ENCODE measurements around the gene EFCAB8. TPM values are rescaled to one million over a fixed set of nuclear protein-coding genes. Genes with fewer than 3 reads are reported as not detected.

The EFCAB8 gene
- total and polyA plus RNA-seq, 3 experiments from 2014 or later, result 0.35 to 0.69 TPM; not detected in 1

GRCh38 chr20:32909451-32909850, 50.7 kb downstream of the EFCAB8 start:
- peaks cover 0 to 17% (median 0%) of the 10 kb centered on the region in 3 donors for H3K4me1 Mint-ChIP-seq
- Histone ChIP-seq H3K27me3 (ENCODE audit: insufficient read depth, low read length, poor library complexity, severe bottlenecking) (no peaks in the 10 kb centered on the region), H3K9me3 (ENCODE audit: low read length) (no peaks in the 10 kb centered on the region), H3K27ac (ENCODE audit: low read depth, low read length) (no peak overlapping the region), H3K4me1 (ENCODE audit: insufficient read depth, low read length) (peaks cover 15% of the 10 kb centered on the region), H3K36me3 (ENCODE audit: insufficient read depth, low read length) (no peaks in the 10 kb centered on the region), H3K4me3 (ENCODE audit: low read length) (no peak overlapping the region)
- no peak overlapping the region for H3K4me3 Mint-ChIP-seq
- peaks cover 0 to 4% (median 3%) of the 10 kb centered on the region in 3 donors for H3K36me3 Mint-ChIP-seq
- ChIA-PET CTCF (interaction anchor here (2.3 kb wide), 1 partner anchor 8 kb away, joined by 6 read pairs; no protein-coding TSS in a partner anchor), POLR2A (interaction anchor here (0.5 kb wide), 1 partner anchor 459 kb away, joined by 6 read pairs; no protein-coding TSS in a partner anchor)
- DNase-seq, result peak in 1 of 5 donors; percentile 4
- H3K27me3 Mint-ChIP-seq, result no peaks in the 10 kb centered on the region
- peak overlapping the region in 3 of 8 donors; percentile 3 to 89 (median 36) for H3K27ac Mint-ChIP-seq
- H3K9me3 Mint-ChIP-seq, result peaks cover 0 to 3% (median 1%) of the 10 kb centered on the region in 5 donors

DNA sequence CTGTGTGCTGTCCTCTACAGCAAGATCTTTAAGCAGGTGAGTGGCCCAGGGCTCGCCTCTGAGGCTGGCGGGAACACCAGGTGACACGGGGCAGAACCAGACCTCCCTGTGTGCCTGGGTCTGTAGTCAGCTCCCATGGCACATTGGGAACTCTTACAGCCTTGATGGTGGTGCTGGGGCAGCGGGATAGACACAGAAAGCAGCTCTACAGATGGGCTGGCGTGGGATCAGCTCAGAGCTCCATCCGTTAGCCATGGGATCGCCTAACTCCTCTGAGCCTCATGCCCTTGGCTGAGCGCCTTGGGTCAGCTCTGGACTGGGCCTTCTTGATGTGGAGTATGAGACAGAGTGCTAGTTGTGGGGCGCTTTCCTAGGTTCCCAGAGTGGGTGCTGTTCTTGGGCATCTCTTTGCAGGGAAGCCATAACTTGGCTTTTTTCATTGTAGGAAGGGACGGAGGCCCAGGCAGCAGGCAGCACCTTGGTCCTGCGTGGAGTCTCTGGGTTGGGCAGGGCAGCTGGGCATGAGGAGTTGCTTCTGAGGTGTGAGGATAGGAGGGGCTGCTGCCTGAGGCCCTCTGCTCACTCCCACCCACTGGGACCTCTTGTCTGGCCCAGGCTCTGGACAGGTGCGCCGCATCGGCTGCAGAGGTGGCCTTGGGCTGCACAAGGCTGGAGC, 51.3 kb downstream of the EFCAB8 start:
- CTCF ChIA-PET, result interaction anchor here (2.3 kb wide), 1 partner anchor 9 kb away, joined by 6 read pairs; no protein-coding TSS in a partner anchor
- no peaks in the 10 kb centered on the region for H3K9me3 ChIP-seq (ENCODE audit: low read length)
- H3K27ac ChIP-seq (ENCODE audit: low read depth, low read length), result no peak overlapping the region
- H3K36me3 ChIP-seq (ENCODE audit: insufficient read depth, low read length), result no peaks in the 10 kb centered on the region
- H3K36me3 Mint-ChIP-seq, result peaks cover under 1 to 7% (median 5%) of the 10 kb centered on the region in 3 donors
- POLR2A ChIA-PET, result interaction anchor here (0.5 kb wide), 1 partner anchor 458 kb away, joined by 6 read pairs; no protein-coding TSS in a partner anchor
- H3K4me1 Mint-ChIP-seq, result peaks cover 0 to 17% (median 0%) of the 10 kb centered on the region in 3 donors
- H3K4me1 ChIP-seq (ENCODE audit: insufficient read depth, low read length), result peaks cover 12% of the 10 kb centered on the region
- H3K27me3 ChIP-seq (ENCODE audit: insufficient read depth, low read length, poor library complexity, severe bottlenecking), result no peaks in the 10 kb centered on the region
- no peak overlapping the region for H3K4me3 Mint-ChIP-seq
- DNase-seq, result peak in 1 of 5 donors; percentile 30
- no peaks in the 10 kb centered on the region for H3K27me3 Mint-ChIP-seq
- no peak overlapping the region for H3K4me3 ChIP-seq (ENCODE audit: low read length)
- peaks cover under 1 to 7% (median 3%) of the 10 kb centered on the region in 5 donors for H3K9me3 Mint-ChIP-seq
- peak overlapping the region in 3 of 8 donors; percentile 42 to 89 (median 80) for H3K27ac Mint-ChIP-seq

DNA sequence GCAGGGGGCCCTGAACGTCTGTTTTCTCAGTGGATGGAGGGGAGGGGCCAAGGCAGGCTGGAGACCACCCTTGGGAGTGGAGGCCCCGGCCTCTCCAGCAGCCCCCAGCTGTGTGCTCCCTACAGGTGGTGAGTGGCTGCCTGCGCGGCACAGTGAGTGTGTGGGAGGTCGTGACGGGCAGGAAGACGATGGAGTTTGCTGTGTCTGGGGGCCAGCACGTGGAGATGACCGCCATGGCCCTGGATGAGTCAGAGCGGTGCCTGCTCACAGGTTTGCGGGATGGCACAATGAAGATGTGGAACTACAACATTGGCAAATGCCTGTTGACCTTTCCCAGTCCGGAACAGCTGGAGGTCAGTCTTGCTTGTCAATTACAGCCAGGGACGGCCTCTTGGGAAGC, 52.6 kb downstream of the EFCAB8 start:
- ChIA-PET CTCF (interaction anchor here (1.7 to 2.3 kb wide), 2 partner anchors 10 to 94 kb away, joined by 5 to 6 read pairs; partner anchors contain the start of gene SUN5), POLR2A (no interaction called here)

DNA sequence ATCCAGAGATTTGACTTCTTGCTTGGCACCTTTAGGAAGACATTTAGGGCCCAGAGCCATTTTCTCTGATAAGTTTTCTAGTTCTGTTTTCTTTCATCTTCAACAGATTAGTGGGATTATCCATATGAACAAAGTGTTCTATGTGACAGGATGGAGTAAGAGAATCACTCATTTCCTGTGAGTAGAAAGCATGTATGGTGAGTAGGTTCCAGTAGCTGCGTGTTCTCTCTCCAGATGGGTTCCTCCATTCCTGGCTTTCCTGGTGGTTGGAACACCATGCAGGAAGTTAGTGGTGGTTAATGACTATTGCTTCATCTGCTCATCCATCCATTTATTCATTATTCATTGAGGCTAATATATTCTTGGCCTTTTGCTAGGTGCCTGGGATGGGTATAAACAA, 54.0 kb downstream of the EFCAB8 start:
- POLR2A ChIA-PET, result no interaction called here
- Histone ChIP-seq H3K27me3 (ENCODE audit: insufficient read depth, low read length, poor library complexity, severe bottlenecking) (no peaks in the 10 kb centered on the region), H3K9me3 (ENCODE audit: low read length) (no peaks in the 10 kb centered on the region), H3K36me3 (ENCODE audit: insufficient read depth, low read length) (no peaks in the 10 kb centered on the region), H3K4me1 (ENCODE audit: insufficient read depth, low read length) (no peaks in the 10 kb centered on the region), H3K4me3 (ENCODE audit: low read length) (no peak overlapping the region), H3K27ac (ENCODE audit: low read depth, low read length) (no peak overlapping the region)
- DNase-seq, result no peak
- H3K9me3 Mint-ChIP-seq, result peaks cover 10 to 24% (median 19%) of the 10 kb centered on the region in 5 donors
- CTCF ChIA-PET, result no interaction called here
- H3K27me3 Mint-ChIP-seq, result no peaks in the 10 kb centered on the region
- peaks cover 4 to 24% (median 10%) of the 10 kb centered on the region in 3 donors for H3K36me3 Mint-ChIP-seq
- no peak overlapping the region for H3K27ac Mint-ChIP-seq
- peak overlapping the region in 1 of 7 donors; percentile 23 for H3K4me3 Mint-ChIP-seq
- H3K4me1 Mint-ChIP-seq, result peaks cover 0 to 7% (median 0%) of the 10 kb centered on the region in 3 donors

More for the DNA sequence above, 52.6 kb downstream of the EFCAB8 start:
- Histone ChIP-seq H3K27ac (ENCODE audit: low read depth, low read length) (no peak overlapping the region), H3K4me1 (ENCODE audit: insufficient read depth, low read length) (peaks cover 3% of the 10 kb centered on the region), H3K27me3 (ENCODE audit: insufficient read depth, low read length, poor library complexity, severe bottlenecking) (no peaks in the 10 kb centered on the region), H3K36me3 (ENCODE audit: insufficient read depth, low read length) (no peaks in the 10 kb centered on the region), H3K9me3 (ENCODE audit: low read length) (no peaks in the 10 kb centered on the region), H3K4me3 (ENCODE audit: low read length) (no peak overlapping the region)
- Mint-ChIP-seq H3K27ac (peak overlapping the region in 1 of 8 donors; percentile 57), H3K4me3 (no peak overlapping the region), H3K27me3 (no peaks in the 10 kb centered on the region), H3K9me3 (peaks cover 10 to 19% (median 14%) of the 10 kb centered on the region in 5 donors), H3K4me1 (peaks cover 0 to 11% (median 0%) of the 10 kb centered on the region in 3 donors), H3K36me3 (peaks cover 4 to 19% (median 8%) of the 10 kb centered on the region in 3 donors)
- DNase-seq, result peak in 1 of 5 donors; percentile 1

GRCh38 chr20:32914031-32914430, 55.3 kb downstream of the EFCAB8 start:
- Histone ChIP-seq H3K4me3 (ENCODE audit: low read length) (no peak overlapping the region), H3K27me3 (ENCODE audit: insufficient read depth, low read length, poor library complexity, severe bottlenecking) (no peaks in the 10 kb centered on the region), H3K9me3 (ENCODE audit: low read length) (no peaks in the 10 kb centered on the region), H3K4me1 (ENCODE audit: insufficient read depth, low read length) (no peaks in the 10 kb centered on the region), H3K36me3 (ENCODE audit: insufficient read depth, low read length) (no peaks in the 10 kb centered on the region), H3K27ac (ENCODE audit: low read depth, low read length) (no peak overlapping the region)
- peaks cover 4 to 24% (median 10%) of the 10 kb centered on the region in 3 donors for H3K36me3 Mint-ChIP-seq
- H3K27me3 Mint-ChIP-seq, result no peaks in the 10 kb centered on the region
- peaks cover 10 to 24% (median 19%) of the 10 kb centered on the region in 5 donors for H3K9me3 Mint-ChIP-seq
- H3K27ac Mint-ChIP-seq, result peak overlapping the region in 1 of 8 donors; percentile 44
- H3K4me1 Mint-ChIP-seq, result no peaks in the 10 kb centered on the region
- H3K4me3 Mint-ChIP-seq, result no peak overlapping the region
- ChIA-PET POLR2A (no interaction called here), CTCF (no interaction called here)
- DNase-seq, result no peak

- Histone ChIP-seq H3K4me3 (ENCODE audit: low read length) (no peak overlapping the region), H3K9me3 (ENCODE audit: low read length) (no peaks in the 10 kb centered on the region), H3K27ac (ENCODE audit: low read depth, low read length) (no peak overlapping the region), H3K27me3 (ENCODE audit: insufficient read depth, low read length, poor library complexity, severe bottlenecking) (no peaks in the 10 kb centered on the region), H3K4me1 (ENCODE audit: insufficient read depth, low read length) (no peaks in the 10 kb centered on the region), H3K36me3 (ENCODE audit: insufficient read depth, low read length) (no peaks in the 10 kb centered on the region)
- Mint-ChIP-seq H3K9me3 (peaks cover 10 to 24% (median 19%) of the 10 kb centered on the region in 5 donors), H3K27ac (no peak overlapping the region), H3K4me1 (no peaks in the 10 kb centered on the region), H3K27me3 (peaks cover 0 to 1% of the 10 kb centered on the region in 2 donors), H3K4me3 (no peak overlapping the region), H3K36me3 (peaks cover 4 to 32% (median 12%) of the 10 kb centered on the region in 3 donors)
- ChIA-PET CTCF (no interaction called here), POLR2A (no interaction called here)
- DNase-seq, result no peak
Measured at GRCh38 chr20:32917191-32917950, 58.6 kb downstream of the EFCAB8 start.

- ChIA-PET POLR2A (no interaction called here), CTCF (no interaction called here)
- Mint-ChIP-seq H3K9me3 (peaks cover 10 to 24% (median 19%) of the 10 kb centered on the region in 5 donors), H3K4me1 (no peaks in the 10 kb centered on the region), H3K27ac (no peak overlapping the region), H3K36me3 (peaks cover 4 to 32% (median 12%) of the 10 kb centered on the region in 3 donors), H3K27me3 (peaks cover 0 to 1% of the 10 kb centered on the region in 2 donors), H3K4me3 (no peak overlapping the region)
- Histone ChIP-seq H3K27me3 (ENCODE audit: insufficient read depth, low read length, poor library complexity, severe bottlenecking) (no peaks in the 10 kb centered on the region), H3K4me1 (ENCODE audit: insufficient read depth, low read length) (no peaks in the 10 kb centered on the region), H3K4me3 (ENCODE audit: low read length) (no peak overlapping the region), H3K9me3 (ENCODE audit: low read length) (no peaks in the 10 kb centered on the region), H3K36me3 (ENCODE audit: insufficient read depth, low read length) (no peaks in the 10 kb centered on the region), H3K27ac (ENCODE audit: low read depth, low read length) (no peak overlapping the region)
- DNase-seq, result no peak
Measured at GRCh38 chr20:32918296-32918695, 59.6 kb downstream of the EFCAB8 start.

GRCh38 chr20:32918751-32919150, 60.0 kb downstream of the EFCAB8 start:
- Mint-ChIP-seq H3K9me3 (peaks cover 9 to 24% (median 19%) of the 10 kb centered on the region in 5 donors), H3K27me3 (peaks cover 0 to 1% of the 10 kb centered on the region in 2 donors), H3K4me3 (no peak overlapping the region), H3K36me3 (peaks cover 4 to 29% (median 10%) of the 10 kb centered on the region in 3 donors), H3K4me1 (no peaks in the 10 kb centered on the region), H3K27ac (peak overlapping the region in 1 of 8 donors; percentile 12)
- Histone ChIP-seq H3K27ac (ENCODE audit: low read depth, low read length) (no peak overlapping the region), H3K4me3 (ENCODE audit: low read length) (no peak overlapping the region), H3K4me1 (ENCODE audit: insufficient read depth, low read length) (no peaks in the 10 kb centered on the region), H3K9me3 (ENCODE audit: low read length) (no peaks in the 10 kb centered on the region), H3K27me3 (ENCODE audit: insufficient read depth, low read length, poor library complexity, severe bottlenecking) (no peaks in the 10 kb centered on the region), H3K36me3 (ENCODE audit: insufficient read depth, low read length) (no peaks in the 10 kb centered on the region)
- ChIA-PET CTCF (no interaction called here), POLR2A (no interaction called here)
- no peak for DNase-seq

Measured in CD8-positive, alpha-beta memory T cell (primary cell).